Coronary artery (tissue), 2 donors: ENCODE results near the gene RAP1B.
A peak's percentile ranks its signal among the peaks of the same experiment; 100 is the strongest.

Source experiments
- DNase-seq: peaks from one replicate; pipeline ENCODE4 v3.0.0-alpha.2; 2017; ENCODE audit warnings: low spot score
- H3K27ac ChIP-seq, 2 donors: fragments of 200-600 bp; sonication (generic); one replicate each; pipeline ENCODE4 v1.5.1; 2016 to 2019
- H3K4me3 ChIP-seq: fragments of 200-600 bp; sonication (generic); 2 replicates; pipeline ENCODE4 v1.5.1; 2016; ENCODE audit warnings: mild to moderate bottlenecking, moderate library complexity
- TF ChIP-seq, protein P1 (sequence below): fragments of 200-600 bp; sonication (generic); IDR thresholded peaks from one replicate; pipeline ENCODE4 v1.5.1; 2019; ENCODE audit warnings: antibody characterized with exemption

RAP1B gene

DNA sequence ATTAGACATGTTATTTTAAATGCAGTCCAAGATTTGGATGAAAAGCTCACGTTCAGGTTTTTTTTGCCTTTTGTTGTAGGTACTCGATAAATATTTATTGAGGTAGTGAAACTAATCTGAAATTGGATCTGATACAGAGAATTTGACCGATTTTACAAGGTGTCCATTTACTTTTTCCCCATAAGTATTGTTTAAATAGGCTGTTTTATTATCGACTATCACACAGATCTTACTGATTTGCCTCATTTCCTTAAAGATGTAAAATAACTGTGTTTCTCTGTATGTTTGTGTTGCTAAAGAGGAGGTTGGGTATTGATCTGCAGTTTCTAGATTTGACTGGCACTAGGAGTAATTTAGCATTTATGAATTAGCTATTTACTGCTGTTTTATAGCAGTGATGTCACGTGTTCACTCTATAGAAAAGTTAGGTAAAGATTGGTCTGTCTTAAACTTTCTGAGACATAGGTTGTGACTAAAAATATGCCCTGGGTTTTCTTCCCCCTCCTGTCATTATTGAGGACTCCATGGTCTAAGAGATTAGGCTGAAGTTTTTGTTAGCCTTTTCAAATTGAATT, 3.5 kb downstream of the RAP1B start:
- H3K27ac ChIP-seq: peak overlapping the region in 1 of 2 donors; percentile 2
- TF ChIP-seq, protein P1, sequence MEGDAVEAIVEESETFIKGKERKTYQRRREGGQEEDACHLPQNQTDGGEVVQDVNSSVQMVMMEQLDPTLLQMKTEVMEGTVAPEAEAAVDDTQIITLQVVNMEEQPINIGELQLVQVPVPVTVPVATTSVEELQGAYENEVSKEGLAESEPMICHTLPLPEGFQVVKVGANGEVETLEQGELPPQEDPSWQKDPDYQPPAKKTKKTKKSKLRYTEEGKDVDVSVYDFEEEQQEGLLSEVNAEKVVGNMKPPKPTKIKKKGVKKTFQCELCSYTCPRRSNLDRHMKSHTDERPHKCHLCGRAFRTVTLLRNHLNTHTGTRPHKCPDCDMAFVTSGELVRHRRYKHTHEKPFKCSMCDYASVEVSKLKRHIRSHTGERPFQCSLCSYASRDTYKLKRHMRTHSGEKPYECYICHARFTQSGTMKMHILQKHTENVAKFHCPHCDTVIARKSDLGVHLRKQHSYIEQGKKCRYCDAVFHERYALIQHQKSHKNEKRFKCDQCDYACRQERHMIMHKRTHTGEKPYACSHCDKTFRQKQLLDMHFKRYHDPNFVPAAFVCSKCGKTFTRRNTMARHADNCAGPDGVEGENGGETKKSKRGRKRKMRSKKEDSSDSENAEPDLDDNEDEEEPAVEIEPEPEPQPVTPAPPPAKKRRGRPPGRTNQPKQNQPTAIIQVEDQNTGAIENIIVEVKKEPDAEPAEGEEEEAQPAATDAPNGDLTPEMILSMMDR: no peak
- H3K4me3 ChIP-seq: peak overlapping the region; percentile 89
- DNase-seq: no peak

DNA sequence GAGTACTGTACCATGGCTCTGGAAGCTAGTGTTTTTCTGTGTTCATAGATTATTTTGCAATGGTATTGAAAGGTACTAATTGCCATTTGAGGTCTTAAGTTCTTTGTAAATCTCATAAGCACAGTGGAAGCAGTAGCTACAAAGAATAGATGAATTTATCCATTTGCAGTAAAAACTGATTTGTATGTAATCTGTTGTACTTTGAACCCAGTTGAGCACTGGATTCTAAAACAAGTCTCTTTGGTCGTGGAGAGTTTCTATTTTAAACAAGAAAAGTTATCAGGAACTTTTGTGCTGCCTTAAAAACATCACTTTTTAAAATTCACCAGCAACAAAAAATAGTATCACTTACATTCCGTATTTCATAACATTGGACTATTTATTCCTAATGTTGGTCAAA, 4.1 kb downstream of the RAP1B start:
- H3K4me3 ChIP-seq: peak overlapping the region; percentile 89
- no peak overlapping the region for H3K27ac ChIP-seq

GRCh38 chr12:68617160-68617926, 6.6 kb downstream of the RAP1B start:
- DNase-seq: no peak
- Histone ChIP-seq H3K27ac (no peak overlapping the region), H3K4me3 (no peak overlapping the region)
- TF ChIP-seq, protein P1: no peak

More for the DNA sequence above, 4.1 kb downstream of the RAP1B start:
- DNase-seq: no peak
- TF ChIP-seq, protein P1: no peak

DNA sequence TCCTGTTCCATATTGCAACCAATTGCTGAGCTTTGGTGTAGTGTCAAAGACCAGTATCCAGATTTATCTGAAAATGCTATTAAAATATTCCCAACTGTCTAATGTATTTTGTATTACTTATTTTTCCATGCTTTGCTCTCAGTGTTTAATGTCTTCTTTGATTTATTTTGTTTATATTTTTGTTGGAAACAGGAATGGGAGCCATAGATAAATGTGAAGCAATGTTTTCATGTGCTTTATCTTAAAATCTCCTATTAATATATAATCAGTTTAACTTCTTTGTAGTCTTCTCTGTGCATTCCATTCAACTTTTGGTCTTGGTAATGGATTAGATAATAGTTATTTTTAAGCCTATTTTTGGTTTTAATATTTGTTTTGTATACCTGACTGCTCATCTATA, 8.8 kb downstream of the RAP1B start:
- Histone ChIP-seq H3K27ac (no peak overlapping the region), H3K4me3 (no peak overlapping the region)
- DNase-seq: no peak
- TF ChIP-seq, protein P1: no peak

GRCh38 chr12:68620519-68621471, 10.1 kb downstream of the RAP1B start:
- DNase-seq: no peak
- Histone ChIP-seq H3K4me3 (no peak overlapping the region), H3K27ac (no peak overlapping the region)
- TF ChIP-seq, protein P1: no peak

DNA sequence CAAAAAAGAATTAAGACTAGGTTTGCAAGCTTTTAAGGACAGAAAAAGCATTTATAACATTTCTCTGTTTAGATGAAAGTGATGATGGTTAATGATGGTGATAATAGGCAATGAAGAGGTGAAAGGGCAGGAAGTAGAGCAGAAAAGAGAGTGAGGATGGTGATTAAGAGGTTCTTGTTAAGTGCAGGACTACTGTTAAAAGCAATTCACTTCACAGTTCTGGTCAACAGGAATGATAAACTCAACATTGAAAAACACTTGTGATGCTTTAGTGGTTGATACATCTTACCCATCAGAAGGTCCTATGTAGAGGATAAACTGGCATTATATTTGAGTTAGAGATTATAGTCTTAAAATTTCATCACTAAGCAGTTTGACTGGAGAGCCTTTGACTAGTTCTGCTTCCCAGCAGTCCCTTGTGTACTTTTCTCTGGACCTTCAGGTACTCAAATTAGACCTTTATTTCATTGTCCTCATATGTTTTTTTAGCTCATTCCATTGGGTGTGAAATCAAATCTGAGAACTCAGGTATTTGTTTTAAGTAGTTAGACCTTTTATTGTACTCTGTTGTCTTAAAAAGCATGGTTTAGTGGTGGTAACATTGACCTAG, 10.9 kb downstream of the RAP1B start:
- peak overlapping the region; percentile 2 for H3K4me3 ChIP-seq
- no peak for DNase-seq
- TF ChIP-seq, protein P1: no peak
- no peak overlapping the region for H3K27ac ChIP-seq
